Fibroblast of the conjunctiva (primary cell): ENCODE data around the gene PPP1R12A.
A peak's percentile ranks its signal among the peaks of the same experiment; 100 is the strongest.
"Not testable (repeated sequence)": the region's sequence is repeated elsewhere in the genome, so short reads cannot be mapped to it uniquely, and the experiment has no call there.

ENCODE experiments used
- DNase-seq: peaks from one replicate; pipeline ENCODE4 v3.0.0-alpha.2; 2010; ENCODE audit warnings: low read depth

Gene PPP1R12A

DNA sequence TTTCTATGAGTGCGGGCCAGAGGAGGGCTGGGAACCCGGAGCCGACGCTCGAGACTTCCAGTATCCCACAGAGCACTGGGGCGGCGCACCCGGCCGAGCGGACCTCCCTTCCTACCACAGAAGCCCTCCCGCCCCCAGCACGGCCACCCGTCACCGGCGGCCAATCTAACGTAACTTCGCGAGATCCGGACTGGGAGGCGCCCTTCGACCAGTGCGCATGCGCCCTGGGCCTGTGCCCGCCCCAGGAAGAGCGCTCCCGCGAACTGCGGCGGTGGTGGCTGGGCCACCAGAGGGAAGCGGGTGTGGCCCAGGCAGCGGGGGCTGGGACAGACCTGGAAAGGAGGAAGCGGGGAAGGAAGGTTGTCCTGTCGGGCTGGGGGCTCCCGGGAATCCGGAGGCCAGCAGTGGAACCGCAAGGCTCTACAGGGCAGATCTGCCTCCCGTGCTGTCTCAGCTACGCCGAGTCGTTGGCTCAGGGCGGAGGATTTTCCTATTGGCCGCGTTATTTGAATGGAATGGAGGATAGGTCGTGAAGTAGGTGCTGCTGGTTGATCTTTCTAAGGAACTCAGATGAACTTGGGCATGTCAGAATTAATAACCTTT, at the start of gene PPP1R12A:
Gene PPP1R12A, minus strand, starts transcription at position 77 of the 603 bp plus-strand sequence. CDS start 166 bp downstream, outside the sequence.
- DNase-seq, result peak; percentile 97

DNA sequence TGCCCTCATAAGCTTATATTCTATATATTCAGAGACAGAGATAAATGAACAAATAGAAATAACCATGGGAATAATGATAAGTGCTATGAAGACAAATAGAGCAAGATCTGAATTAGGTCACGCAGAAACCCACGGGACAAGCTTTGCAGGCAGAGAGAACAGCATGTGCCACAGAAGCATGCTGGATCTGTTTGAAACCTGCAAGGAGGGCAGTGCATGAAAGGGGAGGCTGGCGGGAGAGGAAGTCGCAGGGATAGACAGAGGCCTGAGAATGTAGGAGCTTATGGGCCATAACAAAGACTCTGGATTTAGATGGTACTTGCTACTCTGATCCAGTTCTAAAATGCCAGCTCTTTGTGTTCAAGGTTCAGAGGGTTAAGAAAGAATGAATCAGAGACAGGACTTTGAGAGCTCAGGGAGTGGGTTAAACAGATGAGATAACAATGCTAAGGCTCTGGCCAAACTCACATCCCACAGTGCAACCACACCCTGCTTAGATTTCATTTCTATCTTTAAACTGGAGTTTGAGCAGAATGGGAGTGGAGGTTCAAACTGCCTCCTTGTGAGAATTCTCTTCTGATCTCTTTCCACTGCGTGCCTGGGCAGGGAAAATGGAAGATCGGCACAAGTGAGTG, 49.2 kb upstream of the PPP1R12A start:
- DNase-seq, result no peak

DNA sequence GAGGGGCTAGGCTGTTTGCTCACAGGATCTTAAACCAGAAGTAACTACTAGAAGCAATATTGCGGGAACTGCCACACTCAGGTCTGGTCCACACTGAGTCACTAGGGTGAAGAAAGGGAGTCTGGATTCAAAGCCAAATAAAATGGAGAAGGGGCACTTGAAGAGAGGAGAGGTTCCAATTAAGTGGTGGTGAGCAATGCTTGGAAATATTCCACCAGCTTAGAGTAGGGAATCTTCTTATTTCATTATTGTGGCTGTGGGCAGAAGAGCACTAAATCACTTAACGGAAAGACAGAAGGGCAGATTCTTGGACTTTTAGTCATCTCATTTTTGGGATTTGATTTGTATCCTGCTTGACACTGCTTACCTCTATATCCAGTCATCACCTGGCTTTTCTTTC, 48.6 kb upstream of the PPP1R12A start:
- peak; percentile 41 for DNase-seq

DNA sequence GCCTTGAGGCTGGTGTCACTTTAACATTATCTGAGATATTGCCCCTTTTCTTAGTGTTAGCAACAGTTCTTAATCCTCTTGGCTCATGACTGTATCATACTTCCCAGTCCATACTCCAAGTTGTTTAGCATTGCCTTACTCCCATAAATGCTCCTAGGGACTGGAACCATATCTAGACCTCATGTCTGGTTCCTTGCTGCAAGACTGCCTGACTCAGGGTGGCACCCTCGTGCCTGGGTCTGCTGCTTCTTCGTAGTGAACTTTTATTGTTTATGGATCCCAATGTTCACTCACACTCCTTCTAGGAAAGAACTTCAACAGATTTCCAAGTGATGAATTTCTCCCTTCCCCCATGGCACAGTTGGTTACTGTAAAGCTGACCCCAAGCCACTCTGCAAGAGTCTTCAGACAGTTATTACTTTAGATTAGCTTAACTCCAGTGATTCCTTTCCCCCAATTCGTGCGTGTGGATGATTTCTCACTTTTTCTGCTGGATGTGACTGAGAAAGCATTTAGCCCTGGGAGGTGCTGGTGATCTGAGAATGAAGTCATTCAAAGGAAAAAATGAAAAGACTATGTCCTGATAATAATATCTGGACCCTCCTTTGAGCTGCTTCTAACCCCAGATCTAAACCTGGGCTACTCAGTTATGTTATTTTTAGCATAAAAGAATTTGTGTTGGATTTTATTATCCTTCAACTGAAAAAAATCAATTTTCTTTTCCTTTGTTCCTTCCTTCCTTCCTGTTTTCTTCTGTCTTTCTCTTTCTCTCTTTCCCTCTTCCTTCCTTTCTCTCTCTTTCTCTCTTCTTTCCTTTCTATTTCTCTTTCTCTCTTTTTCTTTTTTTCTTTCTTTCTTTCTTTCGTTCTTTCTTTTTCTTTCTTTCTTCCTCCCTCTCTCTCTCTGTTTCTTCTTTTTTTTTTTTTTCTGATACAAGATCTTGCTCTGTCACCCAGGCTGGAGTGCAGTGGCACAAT, 47.5 kb upstream of the PPP1R12A start:
- no peak for DNase-seq

DNA sequence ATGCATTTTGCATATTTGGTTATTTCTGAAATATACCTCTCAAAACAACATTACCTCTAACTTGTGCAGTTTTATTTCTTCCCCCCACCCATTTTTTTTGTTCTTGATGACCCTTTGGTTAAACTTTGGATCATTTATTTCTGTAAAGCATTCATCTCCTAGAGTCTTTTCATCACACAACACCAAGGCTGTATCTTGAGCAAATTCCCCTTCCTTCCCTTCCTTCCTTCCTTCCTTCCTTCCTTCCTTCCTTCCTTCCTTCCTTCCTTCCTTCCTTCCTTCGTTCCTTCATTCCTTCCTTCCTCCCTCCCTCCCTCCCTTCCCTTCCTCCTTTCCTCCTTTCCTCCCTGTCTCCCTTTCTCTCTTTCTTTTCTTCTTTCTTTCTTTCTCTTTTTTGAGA, 43.8 kb upstream of the PPP1R12A start:
- no peak for DNase-seq

DNA sequence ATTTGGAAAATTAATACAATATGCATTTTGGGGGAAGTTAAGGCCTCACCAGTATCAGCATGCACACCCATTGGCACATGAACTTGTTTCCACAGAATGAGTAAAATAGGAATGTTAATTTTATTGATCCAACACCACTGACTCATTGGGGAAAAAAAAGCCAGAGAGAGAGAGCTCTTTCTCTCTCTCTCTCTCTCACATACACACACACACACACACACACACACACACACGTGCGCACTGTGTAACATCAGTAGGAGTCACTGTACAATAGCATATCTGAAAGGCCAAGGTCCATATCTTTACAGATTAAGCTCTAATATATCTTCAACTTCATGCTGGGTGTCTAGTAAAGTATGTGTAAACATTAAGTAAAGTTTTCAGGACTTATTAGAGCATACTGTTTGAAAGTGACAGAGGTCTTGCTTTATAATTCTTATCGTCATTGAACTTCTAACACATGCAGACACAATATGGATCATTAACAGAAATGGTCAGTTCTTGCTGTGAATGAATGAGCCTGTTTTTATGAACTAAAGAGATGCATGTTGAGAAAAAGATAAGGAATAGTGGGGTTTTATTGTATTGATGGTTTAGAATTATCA, 43.1 kb upstream of the PPP1R12A start:
- DNase-seq, result not testable (repeated sequence)

DNA sequence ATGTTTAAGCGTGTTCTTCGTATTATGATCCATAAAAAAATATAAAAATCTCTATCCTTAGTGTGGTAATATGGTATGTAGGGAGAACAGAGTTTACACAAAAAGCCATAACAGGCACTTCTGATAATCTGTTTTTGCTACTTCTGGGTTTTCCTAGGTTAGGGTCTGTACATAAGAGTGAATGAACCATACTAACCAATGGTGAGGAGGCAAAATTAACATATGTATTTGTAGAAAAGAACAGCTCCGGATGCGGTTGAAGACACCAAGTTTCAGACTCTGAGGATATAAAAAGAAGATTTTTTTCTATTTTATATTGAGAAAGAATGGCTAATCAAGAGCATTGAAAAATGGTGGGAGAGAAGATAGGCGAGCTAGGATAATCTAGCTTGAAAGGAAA, 40.2 kb upstream of the PPP1R12A start:
- no peak for DNase-seq

DNA sequence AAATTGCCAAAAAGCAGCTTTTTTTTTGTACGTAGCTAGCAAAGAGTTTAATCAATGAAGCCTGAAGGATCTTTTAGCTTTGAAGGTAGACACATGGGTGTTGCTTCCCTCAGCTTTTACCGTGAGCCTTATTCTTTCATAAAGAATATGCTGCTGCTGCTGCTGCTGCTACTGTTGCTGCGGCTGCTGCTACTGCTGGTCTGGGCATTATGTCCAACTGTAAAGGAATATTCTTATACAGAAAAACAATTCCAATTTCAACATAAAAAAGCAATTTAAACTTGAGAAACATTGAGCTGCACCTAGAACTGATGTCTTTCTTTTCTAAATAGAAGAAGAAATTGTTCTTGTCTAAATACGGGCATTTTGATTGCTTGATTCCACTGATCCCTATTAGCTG, 38.9 kb upstream of the PPP1R12A start:
- no peak for DNase-seq

DNA sequence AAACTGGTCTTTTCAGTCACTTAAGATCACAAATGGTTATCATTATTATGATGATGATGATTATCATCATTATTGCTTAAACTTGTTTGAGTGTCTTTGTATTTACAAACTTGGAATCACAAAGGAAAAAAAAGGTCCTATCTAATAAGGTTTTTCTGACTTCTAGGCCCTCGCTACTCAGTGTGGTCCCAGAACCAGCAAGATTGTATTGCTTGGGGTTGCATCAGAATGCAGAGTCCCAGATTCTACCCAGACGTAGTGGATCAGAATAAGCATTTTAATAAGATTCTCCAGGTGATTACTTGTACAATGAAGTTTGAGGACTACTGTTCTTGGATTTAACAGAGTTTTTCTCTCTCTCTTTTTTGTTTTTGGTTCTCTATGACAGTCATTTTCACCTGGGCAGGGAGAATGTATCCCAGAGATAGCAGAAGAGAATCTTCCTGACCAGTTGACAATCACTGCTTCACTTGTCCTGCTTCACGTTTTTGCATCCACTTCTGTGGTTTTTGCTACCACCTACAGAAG, 29.3 kb upstream of the PPP1R12A start:
- no peak for DNase-seq

DNA sequence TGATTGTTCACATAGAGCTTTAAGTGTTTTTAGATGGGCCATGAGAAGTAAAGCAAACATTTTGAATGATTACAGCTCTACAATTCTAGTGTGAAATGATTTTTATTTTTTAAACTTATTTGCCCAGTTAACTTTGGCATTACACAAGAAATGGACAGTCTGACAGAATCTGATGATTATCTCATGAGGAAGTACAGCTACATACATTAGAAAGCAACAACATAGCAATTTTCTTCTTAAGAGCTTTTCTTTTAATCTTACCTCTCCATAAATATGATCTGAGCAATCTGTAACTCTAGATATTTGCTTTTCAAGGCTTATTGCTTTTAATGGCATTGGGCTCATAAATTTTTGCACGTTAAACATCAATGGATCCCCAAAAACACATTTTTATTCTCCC, 26.5 kb upstream of the PPP1R12A start:
- no peak for DNase-seq

DNA sequence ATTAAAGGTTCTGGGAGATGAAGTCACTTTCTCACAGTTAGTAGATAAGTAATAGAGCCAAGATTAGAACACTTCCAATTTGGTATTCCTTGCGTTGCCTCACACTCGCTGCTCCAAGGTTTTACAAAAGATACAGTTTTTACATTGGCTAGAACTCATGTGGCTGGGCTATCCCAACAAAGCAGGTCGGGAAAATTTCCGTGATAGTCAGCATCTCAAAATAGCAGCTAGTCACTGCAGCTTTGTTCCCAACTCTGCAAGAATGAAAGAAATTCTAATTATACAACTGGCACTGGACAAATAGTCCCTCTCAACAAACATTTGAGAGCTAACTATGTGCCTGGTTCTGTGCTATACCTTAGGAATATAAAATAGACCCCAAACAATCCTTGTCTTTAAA, 24.6 kb upstream of the PPP1R12A start:
- no peak for DNase-seq

DNA sequence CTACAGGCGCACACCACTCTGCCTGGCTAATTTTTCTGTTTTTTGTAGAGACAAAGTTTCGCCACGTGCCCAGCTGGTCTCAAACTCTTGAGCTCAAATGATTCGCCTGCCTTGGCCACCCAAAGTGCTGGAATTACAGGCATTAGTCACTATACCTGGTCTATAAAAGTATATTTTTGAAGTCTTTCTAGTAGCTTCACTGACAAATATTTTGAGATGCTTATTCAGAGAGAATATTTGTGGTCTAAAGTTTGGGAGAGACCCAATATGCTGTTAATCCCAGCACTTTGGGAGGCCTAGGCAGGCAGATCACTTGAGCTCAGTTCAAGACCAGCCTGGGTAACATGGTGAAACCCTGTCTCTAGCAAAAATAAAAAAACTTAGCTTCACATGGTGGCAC, 22.0 kb upstream of the PPP1R12A start:
- DNase-seq, result no peak

DNA sequence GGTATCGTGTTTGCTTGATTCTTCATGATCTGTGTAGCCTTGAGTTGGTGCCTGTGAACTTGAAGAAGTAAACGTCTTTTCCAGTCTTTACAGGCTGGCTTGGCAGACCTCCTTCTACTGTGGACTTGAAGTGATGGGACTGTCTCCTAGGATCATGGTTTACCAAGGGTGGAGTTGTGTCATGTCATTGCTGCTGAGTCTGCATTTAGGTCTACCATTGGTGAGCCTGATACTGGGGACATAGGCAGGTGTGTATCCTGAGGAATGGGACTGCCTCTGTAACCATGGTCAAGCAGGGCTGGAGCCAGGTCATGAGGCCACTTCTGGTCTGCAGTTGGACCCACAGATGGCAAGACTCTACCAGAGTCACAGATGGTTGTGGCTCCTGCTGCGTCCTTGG, 20.7 kb upstream of the PPP1R12A start:
- no peak for DNase-seq

DNA sequence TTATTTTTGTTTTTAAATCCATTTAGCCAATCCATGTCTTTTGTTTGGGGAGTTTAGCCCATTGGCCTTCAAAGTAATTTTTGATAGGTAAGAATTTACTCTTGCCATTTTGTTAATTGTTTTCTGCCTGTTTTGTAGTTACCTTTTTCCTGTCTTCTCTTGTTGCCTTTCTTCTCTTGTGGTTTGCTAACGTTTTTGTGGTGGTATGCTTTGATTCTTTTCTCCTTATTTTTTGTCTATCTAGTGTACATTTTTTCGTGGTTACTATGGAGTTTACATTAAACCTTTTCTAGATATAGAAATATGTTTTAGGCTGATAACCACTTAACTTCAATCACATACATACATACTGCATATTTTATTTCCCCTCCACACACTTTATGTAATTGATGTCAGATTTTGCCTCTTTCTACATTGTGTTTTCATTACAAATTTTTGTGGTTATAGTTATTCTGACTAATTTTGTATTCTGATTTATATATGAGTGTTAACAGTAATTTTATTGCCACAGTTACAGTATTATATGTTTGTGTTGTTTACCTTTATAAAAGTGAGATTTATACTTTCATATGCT, 19.2 kb upstream of the PPP1R12A start:
- DNase-seq, result no peak

DNA sequence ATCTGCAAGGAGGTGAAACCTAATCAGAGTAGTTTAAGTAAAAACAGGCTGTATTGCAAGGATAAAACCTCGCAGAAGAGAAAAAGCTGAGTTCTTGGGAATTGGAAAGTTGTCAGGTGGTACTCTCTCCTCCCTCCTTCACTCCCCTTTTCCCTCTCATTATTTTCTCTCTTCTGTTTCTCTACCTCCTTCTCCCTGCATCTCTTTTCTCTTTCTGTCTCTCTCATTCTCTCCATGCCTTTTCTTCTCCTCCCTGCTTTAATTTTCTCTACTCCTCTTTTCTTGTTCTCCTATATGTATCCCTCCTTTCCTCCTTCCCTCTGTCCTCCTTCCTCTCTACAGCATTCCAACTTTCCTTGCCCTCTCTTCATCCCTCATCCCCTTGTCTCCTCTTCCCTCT, 14.2 kb upstream of the PPP1R12A start:
- no peak for DNase-seq

DNA sequence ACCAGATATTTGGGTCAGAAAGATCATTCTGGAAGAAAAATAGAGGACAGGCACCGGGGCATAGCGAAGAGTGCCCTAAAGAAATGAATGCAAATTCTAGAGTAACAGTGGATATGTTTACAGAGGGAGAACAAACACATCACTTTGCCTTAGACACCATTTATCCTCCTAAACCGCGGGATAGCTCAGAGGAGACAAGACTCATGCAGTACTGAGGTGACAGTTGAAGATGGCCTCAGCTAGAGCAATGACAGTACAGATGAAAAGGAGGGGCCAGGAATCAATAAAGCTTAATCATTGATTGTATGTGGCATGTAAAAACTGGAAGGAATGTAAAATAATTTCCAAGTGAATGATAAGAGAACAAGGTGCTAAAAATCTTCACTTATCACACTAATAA, 10.5 kb upstream of the PPP1R12A start:
- DNase-seq, result no peak

DNA sequence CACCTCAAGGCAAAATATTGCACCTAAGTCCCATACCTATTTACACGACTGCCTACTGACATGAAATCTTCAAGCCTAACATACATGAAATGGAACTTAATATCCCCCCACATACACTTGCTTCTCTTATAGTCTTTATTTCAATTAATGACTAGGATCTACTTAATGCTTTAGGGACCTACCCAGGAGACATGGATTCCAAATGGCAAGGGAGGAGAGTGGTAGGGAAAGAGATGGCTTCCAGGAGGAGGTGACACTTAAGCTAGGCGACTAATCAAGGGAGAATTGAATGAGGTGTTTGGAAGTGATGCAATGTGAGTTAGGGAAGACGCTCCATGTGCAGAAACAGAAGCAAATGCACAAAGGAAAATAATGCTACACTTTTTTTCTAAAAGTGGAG, 9.7 kb upstream of the PPP1R12A start:
- DNase-seq, result no peak

DNA sequence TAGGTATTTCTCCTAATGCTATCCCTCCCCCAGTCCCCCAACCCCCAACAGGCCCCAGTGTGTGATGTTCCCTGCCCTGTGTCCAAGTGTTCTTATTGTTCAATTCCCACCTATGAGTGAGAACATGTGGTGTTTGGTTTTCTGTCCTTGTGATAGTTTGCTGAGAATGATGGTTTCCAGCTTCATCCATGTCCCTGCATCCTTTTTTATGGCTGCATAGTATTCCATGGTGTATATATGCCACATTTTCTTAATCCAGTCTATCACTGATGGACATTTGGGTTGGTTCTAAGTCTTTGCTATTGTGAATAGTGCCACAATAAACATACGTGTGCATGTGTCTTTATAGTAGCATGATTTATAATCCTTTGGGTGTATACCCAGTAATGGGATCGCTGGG, 7.9 kb upstream of the PPP1R12A start:
- not testable (repeated sequence) for DNase-seq

DNA sequence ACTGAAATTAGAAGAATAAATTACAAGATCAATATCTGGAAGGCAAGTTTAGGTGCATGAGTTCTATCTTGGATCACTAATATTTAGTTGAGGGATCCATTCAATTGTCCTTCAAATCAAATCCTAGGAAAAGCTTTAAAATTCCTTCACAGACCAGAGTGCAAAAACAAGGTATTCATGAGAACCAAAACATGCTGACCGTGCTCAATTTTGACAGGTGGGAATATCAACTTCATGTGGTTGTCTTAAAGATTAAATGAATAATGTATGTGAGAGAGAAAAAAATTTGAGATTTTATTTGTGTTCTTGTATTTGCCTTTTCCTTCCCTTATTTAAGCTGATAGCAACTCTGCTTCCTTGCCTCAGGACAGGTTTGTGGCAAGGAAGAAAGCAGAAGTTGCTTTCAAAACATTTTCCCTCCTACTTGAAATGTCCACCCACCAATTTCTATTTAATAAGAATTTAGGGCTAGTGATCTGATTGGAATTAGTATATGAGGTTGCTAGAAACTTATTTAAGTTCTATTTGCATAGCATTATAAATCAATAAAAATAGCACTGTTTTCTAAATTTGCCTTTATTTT, 4.9 kb upstream of the PPP1R12A start:
- DNase-seq, result no peak

DNA sequence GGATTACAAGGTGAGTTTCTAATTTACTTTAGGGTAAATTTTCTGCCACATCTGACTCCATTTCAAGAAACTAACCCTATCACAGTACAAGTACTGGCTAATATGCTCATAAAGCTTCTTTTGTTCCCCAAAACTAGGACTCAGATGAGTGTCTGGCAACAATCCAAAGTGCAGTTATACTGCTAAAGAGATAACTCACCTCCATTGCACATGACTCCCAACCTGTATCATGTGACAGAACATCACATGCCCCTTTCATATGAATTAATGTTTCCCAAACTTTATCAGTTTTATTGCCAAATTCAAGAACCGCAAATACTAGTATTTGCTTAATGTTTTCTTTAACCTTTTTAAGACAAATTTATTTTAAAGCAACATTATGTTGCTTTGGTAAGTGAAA, 3.9 kb upstream of the PPP1R12A start:
- DNase-seq, result no peak

DNA sequence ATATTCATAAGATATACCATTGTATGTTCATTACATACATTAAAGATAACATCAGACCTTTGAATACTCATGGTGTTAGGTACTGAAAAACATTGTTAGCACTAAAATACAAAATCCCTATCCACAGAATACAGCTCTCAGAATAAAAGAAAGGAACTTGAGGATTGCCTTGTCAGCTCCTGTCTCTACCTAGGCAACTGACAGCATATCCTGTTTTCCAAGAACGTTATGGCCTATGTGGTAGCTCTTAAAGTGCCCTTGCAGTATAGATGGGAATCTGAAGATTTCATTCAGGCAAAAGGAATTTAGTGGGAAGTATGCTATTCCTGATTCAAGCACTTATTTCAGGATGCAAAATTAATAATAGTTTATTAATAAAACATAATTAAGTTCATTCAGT, 1.8 kb upstream of the PPP1R12A start:
- no peak for DNase-seq
